ENCODE results near the gene CCDC85C.

The CCDC85C gene

GRCh38 chr14:99548255-99548654 is 55.8 kb downstream of the CCDC85C start:
- no peak for DNase-seq (ENCODE audit: low spot score)
- Mint-ChIP-seq H3K27ac (no peak overlapping the region), H3K36me3 (ENCODE audit: low read depth) (no peaks in the 10 kb centered on the region), H3K4me1 (ENCODE audit: low read depth) (no peaks in the 10 kb centered on the region), H3K4me3 (no peak overlapping the region), H3K27me3 (ENCODE audit: low read depth) (no peaks in the 10 kb centered on the region), H3K9me3 (no peaks in the 10 kb centered on the region)

- H3K27me3 Mint-ChIP-seq (ENCODE audit: low read depth) = no peaks in the 10 kb centered on the region
- H3K4me1 Mint-ChIP-seq (ENCODE audit: low read depth) = no peaks in the 10 kb centered on the region
- no peak overlapping the region for H3K4me3 Mint-ChIP-seq
- DNase-seq (ENCODE audit: low spot score) = no peak
- H3K36me3 Mint-ChIP-seq (ENCODE audit: low read depth) = no peaks in the 10 kb centered on the region
- H3K27ac Mint-ChIP-seq = no peak overlapping the region
- H3K9me3 Mint-ChIP-seq = no peaks in the 10 kb centered on the region
Measured at GRCh38 chr14:99546234-99546879, 57.6 kb downstream of the CCDC85C start.

- H3K36me3 Mint-ChIP-seq (ENCODE audit: low read depth) = no peaks in the 10 kb centered on the region
- no peaks in the 10 kb centered on the region for H3K4me1 Mint-ChIP-seq (ENCODE audit: low read depth)
- no peaks in the 10 kb centered on the region for H3K27me3 Mint-ChIP-seq (ENCODE audit: low read depth)
- DNase-seq (ENCODE audit: low spot score) = no peak
- H3K27ac Mint-ChIP-seq = no peak overlapping the region
- no peaks in the 10 kb centered on the region for H3K9me3 Mint-ChIP-seq
- no peak overlapping the region for H3K4me3 Mint-ChIP-seq
Measured at GRCh38 chr14:99545586-99545985, 58.4 kb downstream of the CCDC85C start.

- no peak for DNase-seq (ENCODE audit: low spot score)
- H3K9me3 Mint-ChIP-seq = no peaks in the 10 kb centered on the region
- no peaks in the 10 kb centered on the region for H3K27me3 Mint-ChIP-seq (ENCODE audit: low read depth)
- no peaks in the 10 kb centered on the region for H3K36me3 Mint-ChIP-seq (ENCODE audit: low read depth)
- H3K4me3 Mint-ChIP-seq = no peak overlapping the region
- no peak overlapping the region for H3K27ac Mint-ChIP-seq
- H3K4me1 Mint-ChIP-seq (ENCODE audit: low read depth) = no peaks in the 10 kb centered on the region
Measured at GRCh38 chr14:99544991-99545390, 59.0 kb downstream of the CCDC85C start.

GRCh38 chr14:99543985-99544384 is 60.0 kb downstream of the CCDC85C start:
- H3K36me3 Mint-ChIP-seq (ENCODE audit: low read depth) = no peaks in the 10 kb centered on the region

GRCh38 chr14:99543370-99543769 is 60.6 kb downstream of the CCDC85C start:
- no peak overlapping the region for H3K27ac Mint-ChIP-seq
- no peak for DNase-seq (ENCODE audit: low spot score)

More at GRCh38 chr14:99543985-99544384, 60.0 kb downstream of the CCDC85C start:
- Mint-ChIP-seq H3K4me3 (no peak overlapping the region), H3K4me1 (ENCODE audit: low read depth) (no peaks in the 10 kb centered on the region), H3K9me3 (no peaks in the 10 kb centered on the region), H3K27ac (no peak overlapping the region), H3K27me3 (ENCODE audit: low read depth) (no peaks in the 10 kb centered on the region)
- DNase-seq (ENCODE audit: low spot score) = no peak

GRCh38 chr14:99542566-99542965 is 61.4 kb downstream of the CCDC85C start:
- no peak overlapping the region for H3K4me3 Mint-ChIP-seq
- no peaks in the 10 kb centered on the region for H3K4me1 Mint-ChIP-seq (ENCODE audit: low read depth)
- H3K9me3 Mint-ChIP-seq = no peaks in the 10 kb centered on the region
- H3K27me3 Mint-ChIP-seq (ENCODE audit: low read depth) = no peaks in the 10 kb centered on the region
- no peaks in the 10 kb centered on the region for H3K36me3 Mint-ChIP-seq (ENCODE audit: low read depth)
- DNase-seq (ENCODE audit: low spot score) = no peak
- H3K27ac Mint-ChIP-seq = no peak overlapping the region

More at GRCh38 chr14:99543370-99543769, 60.6 kb downstream of the CCDC85C start:
- no peaks in the 10 kb centered on the region for H3K36me3 Mint-ChIP-seq (ENCODE audit: low read depth)
- H3K9me3 Mint-ChIP-seq = no peaks in the 10 kb centered on the region
- H3K4me3 Mint-ChIP-seq = no peak overlapping the region
- no peaks in the 10 kb centered on the region for H3K27me3 Mint-ChIP-seq (ENCODE audit: low read depth)
- no peaks in the 10 kb centered on the region for H3K4me1 Mint-ChIP-seq (ENCODE audit: low read depth)

GRCh38 chr14:99541677-99542470 is 62.1 kb downstream of the CCDC85C start:
- no peak overlapping the region for H3K4me3 Mint-ChIP-seq
- H3K36me3 Mint-ChIP-seq (ENCODE audit: low read depth) = no peaks in the 10 kb centered on the region
- no peaks in the 10 kb centered on the region for H3K4me1 Mint-ChIP-seq (ENCODE audit: low read depth)
- no peak overlapping the region for H3K27ac Mint-ChIP-seq
- H3K27me3 Mint-ChIP-seq (ENCODE audit: low read depth) = no peaks in the 10 kb centered on the region
- no peaks in the 10 kb centered on the region for H3K9me3 Mint-ChIP-seq
- DNase-seq (ENCODE audit: low spot score) = no peak

- Mint-ChIP-seq H3K27ac (no peak overlapping the region), H3K9me3 (no peaks in the 10 kb centered on the region), H3K27me3 (ENCODE audit: low read depth) (no peaks in the 10 kb centered on the region), H3K36me3 (ENCODE audit: low read depth) (no peaks in the 10 kb centered on the region), H3K4me1 (ENCODE audit: low read depth) (no peaks in the 10 kb centered on the region), H3K4me3 (no peak overlapping the region)
- no peak for DNase-seq (ENCODE audit: low spot score)
Measured at GRCh38 chr14:99541211-99541610, 62.8 kb downstream of the CCDC85C start.

- H3K27me3 Mint-ChIP-seq (ENCODE audit: low read depth) = no peaks in the 10 kb centered on the region
- H3K4me1 Mint-ChIP-seq (ENCODE audit: low read depth) = no peaks in the 10 kb centered on the region
- H3K4me3 Mint-ChIP-seq = no peak overlapping the region
- DNase-seq (ENCODE audit: low spot score) = no peak
- no peaks in the 10 kb centered on the region for H3K36me3 Mint-ChIP-seq (ENCODE audit: low read depth)
- no peaks in the 10 kb centered on the region for H3K9me3 Mint-ChIP-seq
- no peak overlapping the region for H3K27ac Mint-ChIP-seq
Measured at GRCh38 chr14:99540196-99541032, 63.6 kb downstream of the CCDC85C start.

GRCh38 chr14:99539491-99539890 is 64.5 kb downstream of the CCDC85C start:
- H3K36me3 Mint-ChIP-seq (ENCODE audit: low read depth) = no peaks in the 10 kb centered on the region
- H3K4me3 Mint-ChIP-seq = no peak overlapping the region
- H3K27ac Mint-ChIP-seq = no peak overlapping the region
- no peaks in the 10 kb centered on the region for H3K4me1 Mint-ChIP-seq (ENCODE audit: low read depth)
- no peaks in the 10 kb centered on the region for H3K27me3 Mint-ChIP-seq (ENCODE audit: low read depth)
- H3K9me3 Mint-ChIP-seq = no peaks in the 10 kb centered on the region
- DNase-seq (ENCODE audit: low spot score) = no peak

GRCh38 chr14:99538733-99539132 is 65.3 kb downstream of the CCDC85C start:
- Mint-ChIP-seq H3K4me3 (no peak overlapping the region), H3K27ac (no peak overlapping the region), H3K27me3 (ENCODE audit: low read depth) (no peaks in the 10 kb centered on the region), H3K9me3 (no peaks in the 10 kb centered on the region), H3K4me1 (ENCODE audit: low read depth) (no peaks in the 10 kb centered on the region), H3K36me3 (ENCODE audit: low read depth) (no peaks in the 10 kb centered on the region)
- no peak for DNase-seq (ENCODE audit: low spot score)

GRCh38 chr14:99538275-99538674 is 65.7 kb downstream of the CCDC85C start:
- H3K27ac Mint-ChIP-seq = no peak overlapping the region
- no peak for DNase-seq (ENCODE audit: low spot score)
- H3K4me3 Mint-ChIP-seq = no peak overlapping the region
- no peaks in the 10 kb centered on the region for H3K36me3 Mint-ChIP-seq (ENCODE audit: low read depth)
- H3K27me3 Mint-ChIP-seq (ENCODE audit: low read depth) = no peaks in the 10 kb centered on the region
- no peaks in the 10 kb centered on the region for H3K9me3 Mint-ChIP-seq
- H3K4me1 Mint-ChIP-seq (ENCODE audit: low read depth) = no peaks in the 10 kb centered on the region

- Mint-ChIP-seq H3K4me3 (no peak overlapping the region), H3K36me3 (ENCODE audit: low read depth) (no peaks in the 10 kb centered on the region), H3K9me3 (no peaks in the 10 kb centered on the region), H3K27me3 (ENCODE audit: low read depth) (no peaks in the 10 kb centered on the region), H3K27ac (no peak overlapping the region), H3K4me1 (ENCODE audit: low read depth) (no peaks in the 10 kb centered on the region)
- DNase-seq (ENCODE audit: low spot score) = no peak
Measured at GRCh38 chr14:99537399-99537798, 66.6 kb downstream of the CCDC85C start.

Measured in T-helper 2 cell treated with Interferon-gamma antibody and Interleukin-4, amounts not matched to agents 5 μg/mL and 100 μg/mL, for 36 hours (primary cell).